Neutrophil (primary cell): ENCODE data around the gene SYNJ2.

Source experiments
- H3K27ac ChIP-seq: fragments of 200-600 bp; sonication (generic); 2 replicates; pipeline ENCODE4 v1.5.1; 2016; ENCODE audit warnings: mild to moderate bottlenecking, moderate library complexity
- H3K27me3 ChIP-seq: fragments of 200-600 bp; sonication (generic); 2 replicates; pipeline ENCODE4 v1.6.0; 2016; ENCODE audit warnings: mild to moderate bottlenecking
- H3K36me3 ChIP-seq: fragments of 200-600 bp; sonication (generic); 2 replicates; pipeline ENCODE4 v1.5.1; 2017
- H3K4me1 ChIP-seq, 2 experiments: fragments of 200-600 bp in 1 of 2; sonication (generic) in 1 of 2; 1 replicate in 1 of 2; 2 replicates in 1 of 2; pipeline versions ENCODE4 v1.5.1 to v1.6.1; 2013 to 2016; ENCODE audit warnings: low read depth in 1 of 2, low read length in 1 of 2, mild to moderate bottlenecking in 1 of 2, moderate library complexity in 1 of 2; ENCODE audit not compliant: control insufficient read depth in 1 of 2, insufficient read depth in 1 of 2
- H3K4me3 ChIP-seq, 2 experiments: fragments of 200-600 bp in 1 of 2; sonication (generic) in 1 of 2; 1 replicate in 1 of 2; 2 replicates in 1 of 2; pipeline ENCODE4 v1.5.1; 2013 to 2016; ENCODE audit warnings: low read depth in 1 of 2, low read length in 1 of 2, mild to moderate bottlenecking in 1 of 2, moderate library complexity in 1 of 2
- H3K9me3 ChIP-seq: fragments of 200-600 bp; sonication (generic); 2 replicates; pipeline ENCODE4 v1.5.1; 2016
- TF ChIP-seq, protein P1 (sequence below): fragments of 200-600 bp; sonication (generic); IDR thresholded peaks from 2 replicates; pipeline ENCODE4 v1.5.1; 2016; ENCODE audit warnings: antibody characterized with exemption

The SYNJ2 gene

DNA sequence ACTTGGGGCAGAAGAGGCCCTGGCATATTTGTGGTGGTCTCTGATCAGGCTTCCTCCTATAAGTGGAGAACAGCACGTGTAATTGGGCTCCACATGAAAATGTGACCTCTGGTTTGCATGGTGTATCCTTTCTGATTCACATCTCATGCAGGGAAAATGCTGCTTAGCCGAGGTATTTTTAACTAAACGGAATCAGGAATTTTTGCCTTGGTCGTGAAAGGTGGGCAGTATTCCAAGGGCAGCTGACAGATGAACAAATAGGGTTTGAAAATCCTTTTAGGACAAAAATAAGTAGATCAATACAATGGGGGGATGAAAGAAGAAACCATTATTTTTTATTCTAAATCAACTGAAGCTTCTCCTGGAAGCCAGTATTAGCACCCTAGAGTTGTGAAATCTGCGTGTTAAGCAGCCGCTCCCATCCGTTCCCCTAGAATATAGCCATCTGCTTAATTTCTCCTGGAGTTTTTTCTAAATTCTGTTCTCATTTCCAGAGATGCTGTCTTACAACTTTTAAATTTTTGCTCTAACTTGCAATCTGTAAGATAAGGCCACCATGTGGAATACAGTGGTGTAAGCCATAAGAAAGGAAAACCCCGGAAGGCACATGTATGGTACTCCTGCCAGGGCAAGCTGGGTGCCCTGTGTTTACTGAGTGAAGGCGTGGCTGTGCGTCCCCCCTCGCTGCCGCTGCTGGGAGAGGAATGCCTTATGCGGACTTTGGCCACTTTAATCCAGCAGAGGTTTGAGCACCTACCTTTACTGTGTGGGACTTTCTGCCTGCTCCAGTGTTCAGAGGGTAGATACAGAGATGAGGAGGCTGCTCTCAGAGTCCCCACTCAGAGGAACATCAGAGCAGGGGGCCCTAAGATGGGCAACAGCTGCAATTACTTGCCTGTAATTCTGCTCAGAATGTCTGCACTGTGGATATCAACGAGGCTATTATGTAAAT, 52.4 kb downstream of the SYNJ2 start:
- TF ChIP-seq, protein P1, sequence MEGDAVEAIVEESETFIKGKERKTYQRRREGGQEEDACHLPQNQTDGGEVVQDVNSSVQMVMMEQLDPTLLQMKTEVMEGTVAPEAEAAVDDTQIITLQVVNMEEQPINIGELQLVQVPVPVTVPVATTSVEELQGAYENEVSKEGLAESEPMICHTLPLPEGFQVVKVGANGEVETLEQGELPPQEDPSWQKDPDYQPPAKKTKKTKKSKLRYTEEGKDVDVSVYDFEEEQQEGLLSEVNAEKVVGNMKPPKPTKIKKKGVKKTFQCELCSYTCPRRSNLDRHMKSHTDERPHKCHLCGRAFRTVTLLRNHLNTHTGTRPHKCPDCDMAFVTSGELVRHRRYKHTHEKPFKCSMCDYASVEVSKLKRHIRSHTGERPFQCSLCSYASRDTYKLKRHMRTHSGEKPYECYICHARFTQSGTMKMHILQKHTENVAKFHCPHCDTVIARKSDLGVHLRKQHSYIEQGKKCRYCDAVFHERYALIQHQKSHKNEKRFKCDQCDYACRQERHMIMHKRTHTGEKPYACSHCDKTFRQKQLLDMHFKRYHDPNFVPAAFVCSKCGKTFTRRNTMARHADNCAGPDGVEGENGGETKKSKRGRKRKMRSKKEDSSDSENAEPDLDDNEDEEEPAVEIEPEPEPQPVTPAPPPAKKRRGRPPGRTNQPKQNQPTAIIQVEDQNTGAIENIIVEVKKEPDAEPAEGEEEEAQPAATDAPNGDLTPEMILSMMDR, result no peak
- Histone ChIP-seq H3K9me3 (no peaks in the 10 kb centered on the region), H3K4me3 (no peak overlapping the region), H3K27ac (no peak overlapping the region), H3K36me3 (peaks cover 28% of the 10 kb centered on the region), H3K27me3 (no peaks in the 10 kb centered on the region), H3K4me1 (peaks cover 7 to 10% of the 10 kb centered on the region in 2 experiments)

DNA sequence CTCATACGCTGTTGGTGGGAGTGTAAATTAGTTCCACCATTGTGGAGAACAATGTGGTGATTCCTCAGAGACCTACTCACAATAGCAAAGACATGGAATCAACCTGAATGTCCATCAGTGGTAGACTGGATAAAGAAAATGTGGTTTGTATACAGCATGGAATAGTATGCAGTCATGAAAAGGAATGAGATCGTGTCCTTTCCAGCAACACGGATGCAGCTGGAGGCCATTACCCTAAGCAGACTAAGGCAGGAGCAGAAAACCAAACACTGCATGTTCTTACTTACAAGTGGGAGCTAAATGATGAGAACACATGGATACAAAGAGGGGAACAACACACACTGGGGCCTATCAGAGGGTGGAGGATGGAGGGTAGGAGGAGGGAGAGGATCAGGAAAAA, 54.6 kb downstream of the SYNJ2 start:
- Histone ChIP-seq H3K4me3 (no peak overlapping the region), H3K27ac (no peak overlapping the region), H3K27me3 (no peaks in the 10 kb centered on the region), H3K9me3 (no peaks in the 10 kb centered on the region), H3K4me1 (peaks cover 3% of the 10 kb centered on the region in 2 experiments), H3K36me3 (peaks cover 31% of the 10 kb centered on the region)
- TF ChIP-seq, protein P1, result no peak

DNA sequence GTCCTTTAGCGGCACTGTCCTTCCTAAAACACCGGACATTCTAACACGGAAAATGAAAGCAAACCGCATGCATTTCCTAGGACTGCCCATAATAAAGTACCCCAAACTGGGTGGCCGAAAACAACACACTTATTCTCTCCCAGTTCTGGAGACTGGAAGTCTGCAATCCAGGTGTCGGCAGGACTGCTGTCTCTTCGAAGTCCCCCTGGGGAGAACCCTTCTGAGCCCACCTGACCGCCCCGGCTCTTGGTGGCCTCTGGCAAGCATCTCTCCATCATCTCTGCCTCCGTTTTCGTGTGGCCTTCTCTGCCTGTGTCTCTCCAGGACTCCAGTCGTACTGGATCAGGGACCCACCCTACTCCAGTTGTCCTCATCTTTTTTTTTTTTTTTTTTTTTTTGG, 55.4 kb downstream of the SYNJ2 start:
- TF ChIP-seq, protein P1, result no peak
- no peaks in the 10 kb centered on the region for H3K9me3 ChIP-seq
- H3K4me3 ChIP-seq, result no peak overlapping the region
- no peak overlapping the region for H3K27ac ChIP-seq
- peaks cover 31% of the 10 kb centered on the region for H3K36me3 ChIP-seq
- no peaks in the 10 kb centered on the region for H3K27me3 ChIP-seq
- no peaks in the 10 kb centered on the region for H3K4me1 ChIP-seq

DNA sequence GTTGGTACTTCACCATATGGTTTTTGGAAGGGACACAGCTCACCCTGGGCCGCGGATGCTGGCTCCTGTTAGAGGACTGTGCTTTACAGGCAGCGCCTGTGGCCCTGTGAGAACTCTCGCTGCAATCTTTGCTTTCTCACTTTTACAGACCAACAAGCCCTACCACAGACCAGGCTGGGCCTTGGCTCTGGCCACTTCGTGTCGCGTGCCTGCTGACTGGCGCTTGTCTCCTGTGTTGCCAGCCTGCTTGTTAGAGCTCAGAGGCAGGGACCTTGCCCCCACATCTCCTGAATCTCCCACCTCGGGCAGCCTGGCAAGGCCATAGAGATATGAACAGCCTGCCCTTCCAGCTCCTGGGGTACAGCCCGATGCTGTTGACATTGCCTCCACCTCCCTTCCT, 56.1 kb downstream of the SYNJ2 start:
- Histone ChIP-seq H3K27me3 (no peaks in the 10 kb centered on the region), H3K4me3 (no peak overlapping the region), H3K9me3 (no peaks in the 10 kb centered on the region), H3K4me1 (no peaks in the 10 kb centered on the region), H3K27ac (no peak overlapping the region), H3K36me3 (peaks cover 38% of the 10 kb centered on the region)
- TF ChIP-seq, protein P1, result no peak

DNA sequence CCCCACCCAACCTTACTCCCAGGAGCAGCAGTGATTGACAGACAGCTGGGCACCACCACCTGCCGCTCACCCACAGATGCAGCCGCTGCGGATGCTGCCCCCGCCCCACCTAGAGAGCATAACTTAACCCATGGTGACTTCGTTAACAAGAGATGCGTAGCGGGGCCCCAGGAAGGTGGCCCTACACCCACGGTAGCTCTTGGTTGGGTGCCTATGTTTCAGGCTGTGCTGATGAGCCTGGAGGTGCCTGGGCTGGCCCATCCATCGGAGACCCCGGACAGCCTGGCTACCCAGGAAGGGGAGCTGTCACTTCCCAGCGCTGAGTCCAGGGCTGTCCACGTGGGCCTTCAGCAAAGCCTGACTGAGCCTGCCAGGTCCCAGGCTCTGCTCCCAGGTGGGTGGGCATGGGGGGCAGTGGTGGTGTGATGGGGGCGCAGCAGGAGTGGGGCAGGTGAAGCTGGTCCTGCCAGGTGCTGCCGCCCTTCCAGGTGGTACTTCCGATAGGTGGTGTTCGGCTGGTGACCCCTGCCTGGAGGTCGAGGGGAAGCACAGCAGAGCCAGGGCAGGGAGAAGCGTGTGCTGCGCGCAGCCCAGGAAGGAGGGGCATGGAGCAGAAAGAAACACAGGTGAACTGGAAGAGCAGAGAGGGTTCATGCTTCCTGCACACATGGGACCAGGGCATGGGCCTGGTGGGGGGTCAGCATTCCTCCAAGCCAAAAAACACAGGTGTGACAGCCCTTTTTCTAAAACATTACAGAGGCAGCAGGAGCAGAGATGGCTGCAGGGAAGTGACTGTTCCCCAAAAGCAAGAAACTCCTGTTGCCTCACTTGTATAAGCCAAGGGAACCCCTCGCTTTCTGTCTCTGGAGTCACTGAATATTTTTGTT, 56.9 kb downstream of the SYNJ2 start:
- Histone ChIP-seq H3K9me3 (no peaks in the 10 kb centered on the region), H3K27me3 (no peaks in the 10 kb centered on the region), H3K36me3 (peaks cover 39% of the 10 kb centered on the region), H3K4me3 (no peak overlapping the region), H3K27ac (no peak overlapping the region), H3K4me1 (no peaks in the 10 kb centered on the region)
- TF ChIP-seq, protein P1, result no peak
